Colon (tissue), 2 donors: ENCODE data around the gene TNFSF11.

Experiments
- FAIRE-seq: peaks from 2 replicates; lab custom pipeline; 2012; peaks lifted over from hg19 to GRCh38; lab: Jason Lieb, UNC
- donor health status: control.
- donor health status: control.

TNFSF11 gene

GRCh38 chr13:42611086-42611779, 37.3 kb downstream of the TNFSF11 start:
- FAIRE-seq = no peak

GRCh38 chr13:42612021-42612765, 38.2 kb downstream of the TNFSF11 start:
- no peak for FAIRE-seq

- FAIRE-seq = no peak
Measured at GRCh38 chr13:42614436-42615035, 40.6 kb downstream of the TNFSF11 start.

- FAIRE-seq = no peak
Measured at GRCh38 chr13:42615691-42616090, 41.7 kb downstream of the TNFSF11 start.

- FAIRE-seq = no peak
Measured at GRCh38 chr13:42617221-42617620, 43.3 kb downstream of the TNFSF11 start.

- FAIRE-seq = no peak
Measured at GRCh38 chr13:42623916-42624315, 50.0 kb downstream of the TNFSF11 start.

- FAIRE-seq = no peak
Measured at GRCh38 chr13:42625611-42626010, 51.7 kb downstream of the TNFSF11 start.

GRCh38 chr13:42626176-42626860, 52.4 kb downstream of the TNFSF11 start:
- FAIRE-seq = no peak

GRCh38 chr13:42628666-42629065, 54.7 kb downstream of the TNFSF11 start:
- FAIRE-seq = no peak

GRCh38 chr13:42631181-42631580, 57.2 kb downstream of the TNFSF11 start:
- no peak for FAIRE-seq

- no peak for FAIRE-seq
Measured at GRCh38 chr13:42633495-42633894, 59.5 kb downstream of the TNFSF11 start.

- FAIRE-seq = no peak
Measured at GRCh38 chr13:42638101-42638500, 64.1 kb downstream of the TNFSF11 start.

- FAIRE-seq = no peak
Measured at GRCh38 chr13:42638886-42639285, 64.9 kb downstream of the TNFSF11 start.

GRCh38 chr13:42643076-42643475, 69.1 kb downstream of the TNFSF11 start:
- FAIRE-seq = no peak

- no peak for FAIRE-seq
Measured at GRCh38 chr13:42644841-42645240, 70.9 kb downstream of the TNFSF11 start.

- FAIRE-seq = no peak
Measured at GRCh38 chr13:42645717-42646116, 71.8 kb downstream of the TNFSF11 start.

GRCh38 chr13:42649141-42649540, 75.2 kb downstream of the TNFSF11 start:
- no peak for FAIRE-seq

- no peak for FAIRE-seq
Measured at GRCh38 chr13:42649831-42650230, 75.9 kb downstream of the TNFSF11 start.

GRCh38 chr13:42650506-42650905, 76.6 kb downstream of the TNFSF11 start:
- no peak for FAIRE-seq

- FAIRE-seq = no peak
Measured at GRCh38 chr13:42651936-42652641, 78.1 kb downstream of the TNFSF11 start.

GRCh38 chr13:42652642-42653415, 78.9 kb downstream of the TNFSF11 start:
- FAIRE-seq = no peak
